Femur (tissue), 1 donor: ENCODE results near the gene COL24A1.
"Not testable (repeated sequence)": the region's sequence is repeated elsewhere in the genome, so short reads cannot be mapped to it uniquely, and the experiment has no call there.

Experiments used
- DNase-seq: peaks from one replicate; pipeline ENCODE4 v3.0.0-alpha.2; 2017

Gene COL24A1

GRCh38 chr1:85983316-85983715, 173.3 kb downstream of the COL24A1 start:
- no peak for DNase-seq

DNA sequence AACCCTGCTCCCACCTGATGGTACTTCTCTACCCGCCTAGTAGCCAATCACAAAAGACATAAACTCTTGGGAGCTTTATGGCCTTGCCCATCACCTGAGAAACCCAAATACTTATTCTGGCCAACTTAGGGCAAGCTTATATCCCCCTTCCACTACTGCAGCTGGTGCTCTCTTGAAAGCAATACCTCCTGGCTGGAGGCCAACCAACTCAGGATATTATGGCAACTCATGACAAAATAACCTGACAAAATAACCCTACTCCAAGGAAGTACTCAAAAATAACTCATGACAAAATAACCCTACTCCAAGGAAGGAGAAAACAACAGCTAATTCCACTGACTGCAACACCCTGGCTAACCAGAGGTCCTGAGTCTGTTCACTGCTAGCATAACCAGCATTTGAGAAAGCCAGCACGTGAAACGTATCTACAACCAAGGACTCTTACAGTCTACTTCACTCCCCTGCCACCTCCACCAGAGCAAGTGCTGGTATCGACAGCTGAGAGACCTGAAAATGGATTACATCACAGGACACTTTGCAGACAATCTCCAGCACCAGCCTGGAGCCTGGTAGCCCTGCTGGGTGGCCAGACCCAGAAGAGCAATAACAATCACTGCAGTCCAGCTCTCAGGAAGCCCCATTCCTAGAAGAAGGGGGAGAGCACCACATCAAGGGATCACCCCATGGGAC, 179.9 kb downstream of the COL24A1 start:
- DNase-seq, result no peak

DNA sequence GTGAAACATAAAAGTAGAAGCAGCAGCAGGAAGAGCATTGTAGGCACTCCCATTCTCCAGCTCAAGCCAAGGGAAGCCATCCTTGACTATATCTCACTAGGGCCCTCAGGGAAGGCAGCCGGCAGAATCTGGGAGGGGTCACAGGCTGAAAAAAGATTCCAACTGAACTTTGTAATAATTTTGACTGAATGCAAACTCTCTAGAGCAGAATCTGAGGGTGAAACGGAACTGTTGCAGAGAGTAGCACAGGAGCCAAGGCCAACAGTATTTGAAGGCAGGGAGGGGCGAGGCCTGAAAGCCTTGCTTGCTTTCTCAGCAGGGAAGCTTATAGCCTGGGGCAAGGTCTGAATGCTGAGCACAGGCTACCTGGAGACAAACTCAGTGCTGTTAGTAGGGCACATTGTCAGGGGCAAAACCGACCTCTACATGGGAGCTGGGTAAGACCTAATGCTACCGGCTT, 180.6 kb downstream of the COL24A1 start:
- DNase-seq, result peak; percentile 54

GRCh38 chr1:85962457-85962856, 194.1 kb downstream of the COL24A1 start:
- DNase-seq, result no peak

- DNase-seq, result no peak
Observed at GRCh38 chr1:85957760-85958159, 198.8 kb downstream of the COL24A1 start.

DNA sequence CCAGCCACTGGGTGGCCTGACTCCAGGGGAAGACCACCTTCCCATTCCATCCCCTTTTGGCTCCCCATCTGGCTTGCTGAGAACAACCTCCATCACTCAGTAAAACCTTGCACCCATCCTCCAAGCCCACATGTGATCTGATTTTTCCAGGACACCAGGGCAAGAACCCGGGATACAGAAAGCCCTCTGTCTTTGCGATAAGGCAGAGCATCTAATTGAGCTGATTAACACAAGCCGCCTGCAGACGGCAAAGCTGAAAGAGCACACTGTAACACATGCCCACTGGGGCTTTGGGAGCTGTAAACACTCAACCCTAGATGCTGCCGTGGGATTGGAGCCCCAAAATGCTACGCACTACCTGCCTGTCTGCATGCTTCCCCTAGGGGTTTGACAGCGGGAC, 201.4 kb downstream of the COL24A1 start:
- not testable (repeated sequence) for DNase-seq

DNA sequence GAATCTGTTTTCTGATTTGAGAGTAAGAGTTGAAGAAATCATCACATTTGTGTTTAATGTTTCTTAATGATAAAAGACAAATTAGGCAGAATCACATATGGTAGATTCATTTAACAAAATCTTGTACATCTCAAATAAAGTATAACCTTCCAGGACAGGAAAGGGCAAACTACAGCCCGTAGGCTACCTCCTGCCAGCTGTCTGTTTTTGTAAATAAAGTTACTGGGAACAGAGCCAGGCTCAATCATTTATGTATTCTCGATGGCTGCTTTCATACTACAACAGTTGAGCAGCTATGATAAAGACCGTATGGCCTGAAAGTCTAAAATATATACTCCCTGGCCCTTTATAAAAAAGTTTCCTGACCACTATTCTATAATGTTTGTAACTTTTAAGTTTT, 204.1 kb downstream of the COL24A1 start:
- no peak for DNase-seq

DNA sequence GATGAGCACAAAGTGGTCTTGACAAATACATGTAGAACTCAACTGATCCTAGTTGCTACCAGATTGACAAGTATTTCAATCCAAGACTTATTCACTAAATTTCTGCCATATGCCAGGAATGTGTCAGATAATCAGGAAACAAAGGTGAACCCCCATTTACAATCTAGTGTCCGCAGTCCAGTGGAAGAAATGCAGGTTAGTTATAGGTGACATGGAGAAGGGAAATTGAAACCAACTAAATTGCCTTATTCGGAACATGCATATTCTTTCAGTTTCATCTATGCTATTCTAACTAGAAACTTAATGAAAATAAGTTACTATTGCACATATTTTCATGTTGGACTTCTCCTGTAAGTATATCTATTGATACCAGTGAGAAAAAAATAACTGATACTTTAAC, 209.4 kb downstream of the COL24A1 start:
- DNase-seq, result no peak

GRCh38 chr1:85943945-85944344, 212.6 kb downstream of the COL24A1 start:
- DNase-seq, result no peak

- no peak for DNase-seq
Observed at GRCh38 chr1:85943526-85943925, 213.0 kb downstream of the COL24A1 start.

- DNase-seq, result peak; percentile 30
Observed at GRCh38 chr1:85940656-85941306, 215.8 kb downstream of the COL24A1 start.

GRCh38 chr1:85938829-85939228, 217.7 kb downstream of the COL24A1 start:
- DNase-seq, result no peak

DNA sequence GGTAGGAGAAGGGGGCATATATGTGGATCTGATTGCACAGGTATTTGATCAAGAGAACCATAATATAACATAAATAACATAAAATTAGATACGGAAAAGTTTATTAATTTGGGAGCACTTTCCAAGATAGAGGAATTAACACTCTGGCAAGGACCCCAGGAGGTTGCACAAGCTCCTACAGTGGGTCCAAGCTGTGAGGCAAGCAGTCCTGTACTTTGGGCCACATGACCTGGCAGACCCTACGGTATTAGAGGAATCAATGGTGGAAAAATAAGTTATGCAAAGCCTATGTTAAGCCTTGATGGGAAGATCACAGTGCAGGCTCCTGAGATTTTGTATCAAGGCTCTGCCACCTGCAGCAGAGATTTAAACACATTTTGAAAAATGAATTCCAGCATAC, 220.1 kb downstream of the COL24A1 start:
- DNase-seq, result no peak

- no peak for DNase-seq
Observed at GRCh38 chr1:85936057-85936456, 220.5 kb downstream of the COL24A1 start.

DNA sequence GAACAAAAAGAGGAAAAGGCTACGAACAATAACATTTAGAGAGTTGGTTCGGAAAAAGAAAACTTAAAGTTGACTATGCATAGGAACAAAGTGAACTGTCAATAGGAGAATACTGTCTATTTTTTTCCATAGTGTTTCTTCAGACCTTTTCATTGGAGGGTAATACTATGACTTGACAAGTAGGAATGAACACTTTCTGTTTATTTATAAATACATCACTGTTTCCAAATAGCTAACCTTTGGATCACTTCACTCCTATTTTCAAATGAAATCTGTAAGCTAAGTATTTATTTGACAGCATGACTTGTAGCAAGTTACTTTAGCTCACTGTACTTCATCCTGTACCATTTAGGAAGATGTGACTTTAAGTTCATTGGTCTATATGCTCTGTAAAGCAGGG, 221.3 kb downstream of the COL24A1 start:
- no peak for DNase-seq

- no peak for DNase-seq
Observed at GRCh38 chr1:85934516-85934915, 222.1 kb downstream of the COL24A1 start.

DNA sequence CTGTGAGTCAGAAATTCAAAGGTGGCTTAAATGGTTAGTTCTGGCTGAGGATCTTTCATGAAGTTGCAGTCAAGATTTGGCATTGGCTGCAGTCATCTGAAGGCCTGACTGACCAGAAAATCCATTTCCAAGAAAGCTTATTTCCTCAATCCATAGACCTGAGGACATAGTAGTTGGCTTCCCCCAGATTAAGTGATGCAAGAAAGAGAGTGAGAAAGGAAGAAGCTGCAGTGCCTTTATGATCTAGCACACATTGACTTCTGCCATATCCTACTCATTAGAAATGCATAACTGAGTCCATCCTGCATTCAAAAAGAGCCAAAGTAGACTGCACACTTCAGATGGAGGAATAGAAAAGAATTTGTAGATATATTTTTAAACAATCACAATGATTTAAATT, 222.6 kb downstream of the COL24A1 start:
- DNase-seq, result no peak

DNA sequence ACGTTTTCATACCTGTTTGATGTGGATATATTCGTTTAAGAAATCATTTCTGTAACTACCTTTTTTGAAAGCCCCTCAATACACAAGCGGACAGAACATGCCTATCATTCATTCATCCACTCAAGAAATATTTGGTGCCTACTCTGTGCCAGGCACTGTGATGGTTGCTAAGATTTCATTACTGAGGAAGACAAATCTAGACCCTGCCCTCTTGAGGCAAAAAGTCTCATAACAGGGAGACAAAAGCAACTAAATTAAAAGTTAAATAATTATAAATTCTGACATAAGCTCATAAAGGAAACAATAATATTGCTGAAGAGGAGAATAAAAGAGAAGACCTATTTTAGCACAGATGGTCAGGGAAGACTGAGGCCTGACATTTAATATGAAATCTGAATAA, 244.8 kb downstream of the COL24A1 start:
- DNase-seq, result no peak

DNA sequence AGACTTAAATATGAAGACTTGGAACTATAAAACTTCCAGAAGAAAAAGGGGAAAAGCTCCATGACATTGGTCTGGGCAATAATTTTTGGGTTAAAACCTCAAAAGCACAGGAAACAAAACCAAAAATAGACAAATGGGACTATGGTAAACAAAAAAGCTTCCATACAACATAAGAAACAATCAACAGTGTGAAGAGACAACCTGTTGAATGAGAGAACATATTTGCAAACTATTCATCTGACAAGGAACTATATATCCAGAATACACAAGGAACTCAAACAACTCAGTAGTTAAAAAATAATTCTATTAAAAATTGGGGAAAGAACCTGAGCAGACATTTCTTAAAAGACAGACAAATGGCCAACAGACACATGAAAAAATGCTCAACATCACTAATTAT, 255.7 kb downstream of the COL24A1 start:
- no peak for DNase-seq

DNA sequence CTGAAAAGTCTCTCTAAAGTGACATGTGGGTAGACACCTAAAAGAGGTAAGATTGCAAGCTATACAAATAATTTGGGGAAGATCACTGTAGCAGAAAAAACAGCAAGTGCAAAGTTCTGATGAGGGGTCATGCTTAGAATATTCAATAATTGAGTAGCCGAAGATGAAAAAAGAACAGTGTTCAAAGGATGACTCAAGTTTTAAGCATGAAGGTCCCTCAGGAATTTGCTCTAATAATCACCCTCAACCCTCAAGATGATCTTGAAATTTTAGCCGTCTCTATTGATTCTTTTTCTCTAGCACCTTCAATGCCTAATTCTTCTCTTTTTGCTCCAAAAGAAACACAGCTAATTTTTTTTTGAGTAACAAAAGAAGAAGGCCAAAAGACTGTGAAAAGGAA, 257.7 kb downstream of the COL24A1 start:
- no peak for DNase-seq

DNA sequence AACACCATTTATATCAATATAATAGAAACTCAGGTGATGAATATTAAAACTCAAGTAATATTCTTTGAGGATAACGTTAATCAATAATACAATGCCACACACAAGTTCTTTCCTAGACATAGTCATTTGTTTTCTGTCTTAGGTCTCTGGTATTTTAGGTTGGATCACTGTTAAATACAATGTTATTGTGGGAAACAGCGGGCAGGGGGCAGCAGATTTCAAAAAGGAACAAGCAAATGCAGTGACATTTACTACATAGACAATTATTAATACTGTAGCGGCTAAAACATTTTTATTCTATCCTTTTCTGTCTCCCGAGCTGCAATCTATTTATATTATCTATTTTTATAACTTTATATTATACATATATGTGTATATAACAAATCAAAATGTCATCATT, 261.9 kb downstream of the COL24A1 start:
- peak; percentile 70 for DNase-seq

GRCh38 chr1:85892366-85892765, 264.2 kb downstream of the COL24A1 start:
- DNase-seq, result no peak

DNA sequence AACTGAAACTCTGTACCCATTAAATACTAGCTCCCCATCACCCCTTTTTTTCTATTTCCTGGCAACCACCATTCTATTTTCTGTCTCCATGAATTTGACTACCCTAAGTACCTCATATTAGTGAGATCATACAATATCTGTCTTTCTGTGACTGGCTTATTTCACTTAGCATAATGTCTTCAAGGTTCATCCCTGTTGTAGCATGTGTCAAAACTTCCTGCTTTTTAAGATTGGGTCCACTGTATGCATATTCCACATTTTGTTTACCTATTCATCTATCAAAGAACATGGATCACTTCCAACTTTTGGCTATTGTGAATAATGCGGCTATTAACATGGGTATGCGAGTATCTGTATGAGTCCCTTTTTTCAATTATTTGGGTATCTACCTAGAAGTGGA, 266.7 kb downstream of the COL24A1 start:
- DNase-seq, result no peak

- no peak for DNase-seq
Observed at GRCh38 chr1:85888921-85889320, 267.7 kb downstream of the COL24A1 start.
